Measurements from ENCODE around the gene GALP.
A peak's percentile ranks its signal among the peaks of the same experiment; 100 is the strongest.
"Not testable (repeated sequence)": the region's sequence is repeated elsewhere in the genome, so short reads cannot be mapped to it uniquely, and the experiment has no call there.

The GALP gene

DNA sequence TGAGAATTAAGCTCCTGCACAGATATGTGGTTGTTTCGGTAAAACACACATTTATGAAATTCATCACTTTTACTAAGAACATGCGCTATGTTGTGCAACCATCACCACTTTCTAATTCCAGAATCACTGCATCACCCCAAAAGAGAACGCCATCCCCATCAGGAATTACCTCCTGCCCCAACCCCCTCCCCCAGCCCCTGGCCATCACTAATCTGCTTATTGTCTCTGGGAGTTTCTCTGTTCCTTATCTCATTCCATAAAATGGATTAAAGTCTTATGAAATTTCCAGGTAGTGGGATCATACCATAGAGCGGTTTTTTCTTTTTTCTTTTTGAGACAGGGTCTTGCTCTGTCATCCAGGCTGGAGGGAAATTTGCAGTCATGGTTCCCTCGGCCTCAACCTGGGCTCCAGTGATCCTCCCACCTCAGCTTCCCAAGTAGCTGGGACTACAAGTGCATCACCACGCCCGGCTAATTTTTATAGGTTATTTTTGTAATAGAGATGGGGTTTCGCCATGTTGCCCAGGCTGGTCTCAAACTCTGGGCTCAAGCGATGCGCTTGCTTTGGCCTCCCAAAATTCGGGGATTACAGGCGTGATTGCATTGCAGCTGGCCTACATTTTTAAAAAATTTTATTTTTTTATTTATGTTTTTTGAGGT, 18.3 kb downstream of the GALP start:
- no peak for DNase-seq

DNA sequence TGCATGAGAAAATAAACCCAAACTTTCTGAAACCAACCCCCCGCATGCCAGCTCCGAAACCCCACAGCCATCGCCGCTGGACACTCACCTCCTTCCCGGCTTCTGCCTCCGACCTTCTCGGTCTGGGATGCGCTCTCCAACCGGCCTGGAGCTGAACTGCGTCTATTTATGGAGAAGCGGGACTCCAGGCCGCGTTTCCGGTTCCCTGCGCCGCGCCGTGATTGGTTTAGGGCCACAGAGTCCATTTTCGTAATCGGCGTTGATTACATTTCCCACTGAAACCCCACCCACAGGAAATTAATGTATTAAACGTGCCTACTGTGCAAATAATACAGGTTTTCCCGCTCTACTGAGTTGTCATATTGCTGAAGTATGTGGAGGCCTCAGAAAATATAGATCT, 21.8 kb downstream of the GALP start, which contains the start of gene ZSCAN5B:
Gene ZSCAN5B (minus strand): TSS at position 138 of the 400 bp plus-strand sequence. CDS start 4,731 bp downstream, outside the sequence.
- not testable (repeated sequence) for DNase-seq

GRCh38 chr19:56199687-56200086, 23.9 kb downstream of the GALP start:
- DNase-seq: no peak

DNA sequence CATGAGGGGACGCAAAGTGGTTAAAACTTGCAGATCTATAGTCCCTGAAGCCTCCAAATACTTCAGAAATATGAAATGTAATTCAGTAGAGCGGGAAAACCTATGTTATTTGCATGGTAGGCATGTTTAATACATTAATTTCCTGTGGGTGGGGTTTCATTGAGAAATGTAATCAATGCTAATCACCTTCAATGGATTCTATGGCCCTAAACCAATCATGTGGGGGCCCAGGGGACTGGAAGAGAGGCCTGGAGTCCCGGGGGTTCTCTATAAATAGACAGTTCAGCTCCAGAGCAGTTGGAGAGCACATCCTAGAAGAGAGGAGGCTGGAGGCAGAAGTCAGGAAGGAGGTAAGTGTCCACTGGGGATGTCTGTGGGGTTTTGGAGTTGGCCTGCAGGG, 26.2 kb downstream of the GALP start, which contains the start of gene ZSCAN5C:
Gene ZSCAN5C (plus strand): TSS at position 301 of the 400 bp plus-strand sequence. CDS start 3,641 bp downstream, outside the sequence.
- DNase-seq: no peak

DNA sequence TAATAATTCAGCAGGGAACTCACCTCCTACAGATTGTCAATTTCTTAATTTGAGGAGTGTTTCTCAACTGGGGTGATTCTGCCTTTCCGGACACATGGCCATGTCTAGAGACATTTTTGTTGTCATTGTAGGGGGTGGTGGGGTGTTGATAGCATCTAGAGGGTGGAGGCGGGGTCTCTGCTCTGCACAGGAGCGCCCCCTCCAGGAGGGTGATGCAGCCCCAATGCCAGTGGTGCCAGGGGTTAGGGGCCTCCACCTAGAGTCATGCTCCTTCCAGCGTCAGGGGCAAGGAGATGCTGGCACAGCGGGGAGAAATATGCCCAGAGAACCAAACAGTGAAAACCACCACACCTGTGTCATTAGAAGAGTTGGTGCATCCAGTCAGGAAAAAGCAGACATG, 31.8 kb downstream of the GALP start:
- not testable (repeated sequence) for DNase-seq

DNA sequence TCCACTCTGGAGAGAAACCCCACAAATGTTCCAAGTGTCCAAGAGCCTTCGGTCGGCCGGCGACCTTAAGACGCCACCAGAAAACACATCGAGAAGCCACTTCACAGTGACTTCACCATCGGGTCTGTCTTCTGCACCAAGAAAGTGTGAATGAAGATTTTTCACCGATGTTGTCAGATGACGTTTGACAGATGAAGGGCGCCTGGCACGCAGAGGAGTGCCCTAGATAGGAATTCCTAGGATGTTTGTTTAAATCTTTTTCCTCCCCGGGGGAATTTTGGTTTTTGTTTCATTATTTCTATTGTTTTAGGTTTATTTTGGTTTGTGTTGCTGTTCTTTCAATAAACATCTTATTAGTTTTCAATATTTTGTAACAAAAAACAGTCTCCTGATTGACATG, 33.3 kb downstream of the GALP start:
- no peak for DNase-seq

DNA sequence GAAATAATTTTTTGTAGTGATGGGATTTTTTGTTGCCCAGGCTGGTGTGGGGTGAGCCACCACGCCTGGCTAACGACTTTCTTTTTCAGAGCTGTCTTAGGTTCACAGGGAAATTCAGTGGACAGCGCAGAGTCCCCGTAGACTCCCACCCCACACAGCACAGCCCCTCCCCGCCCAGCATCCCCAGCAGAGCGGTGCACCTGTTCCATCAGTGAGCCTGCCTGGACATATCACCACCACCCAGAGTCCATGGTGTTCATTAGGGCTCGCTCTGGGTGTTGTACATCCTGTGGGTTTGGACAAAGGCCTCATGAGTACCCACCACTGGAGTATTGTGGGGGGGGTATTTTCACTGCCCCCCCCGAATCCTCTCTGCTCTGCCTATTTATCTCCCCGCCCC, 34.2 kb downstream of the GALP start:
- not testable (repeated sequence) for DNase-seq

DNA sequence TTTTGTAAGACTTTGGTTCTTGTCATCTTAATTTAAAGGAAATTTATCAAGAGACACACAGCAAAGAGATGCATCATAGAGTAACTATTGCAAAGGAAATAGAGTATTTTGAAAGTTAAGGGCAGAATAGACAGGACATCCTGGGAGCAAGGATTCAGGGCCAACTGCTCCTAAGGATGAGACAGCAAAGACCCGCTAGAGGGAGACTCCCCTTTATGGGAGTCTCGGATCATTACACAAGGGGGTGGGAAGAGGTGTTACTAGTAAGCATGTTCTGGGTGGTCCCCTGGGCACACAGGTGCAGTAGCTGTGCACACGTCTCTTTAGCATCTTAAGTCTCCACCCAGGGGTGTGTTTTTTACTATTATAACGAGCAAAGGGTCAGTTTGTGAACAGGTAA, 35.9 kb downstream of the GALP start:
- DNase-seq: no peak

GRCh38 chr19:56217039-56217949, 41.5 kb downstream of the GALP start:
- peak; percentile 25 for DNase-seq

- DNase-seq: no peak
Observed at GRCh38 chr19:56218961-56219360, 43.2 kb downstream of the GALP start.

DNA sequence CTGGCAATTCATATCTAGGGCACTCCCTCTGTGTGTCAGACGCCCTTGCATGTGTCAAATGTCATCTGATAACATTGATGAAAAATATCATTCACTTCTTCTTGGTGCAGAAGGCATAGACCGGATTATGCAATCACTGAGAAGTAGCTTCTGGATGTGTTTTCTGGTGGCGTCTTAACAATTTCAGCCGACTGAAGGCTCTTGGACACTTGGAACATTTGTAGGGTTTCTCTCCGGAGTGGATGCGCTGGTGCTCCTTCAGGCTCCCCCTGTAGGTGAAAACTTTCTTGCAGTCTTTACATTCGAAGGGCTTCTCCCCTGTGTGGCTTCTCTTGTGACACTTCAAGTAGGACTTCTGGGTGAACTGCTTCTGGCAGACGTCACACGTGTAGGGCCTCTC, 45.6 kb downstream of the GALP start:
- DNase-seq: not testable (repeated sequence)

DNA sequence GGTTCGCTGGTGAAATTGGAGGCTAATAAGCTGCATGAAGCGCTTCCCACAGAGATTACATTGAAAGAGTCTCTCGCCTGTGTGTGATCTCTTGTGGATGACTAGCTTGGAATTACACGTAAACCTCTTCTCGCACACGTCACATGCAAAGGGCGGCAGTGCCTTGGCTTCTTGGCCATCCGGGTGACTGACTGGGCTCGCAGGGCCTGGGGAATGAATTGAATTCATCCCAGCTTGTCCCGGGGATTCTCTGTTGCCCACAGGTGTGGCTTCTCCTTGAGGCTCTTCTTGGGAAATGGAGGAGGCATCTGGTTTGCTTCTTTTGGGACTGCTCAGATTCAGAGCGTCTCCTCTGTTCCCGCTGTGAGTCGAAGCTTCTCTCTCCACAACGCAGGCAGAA, 46.0 kb downstream of the GALP start:
- no peak for DNase-seq

- no peak for DNase-seq
Observed at GRCh38 chr19:56222901-56223300, 47.1 kb downstream of the GALP start.

- no peak for DNase-seq
Observed at GRCh38 chr19:56223481-56223880, 47.7 kb downstream of the GALP start.

Data from fibroblast of skin of right biceps (primary cell).